GM20431 (cell line): ENCODE results near the gene TESPA1.
"Not testable (repeated sequence)": the region's sequence is repeated elsewhere in the genome, so short reads cannot be mapped to it uniquely, and the experiment has no call there.

Experiments
- in situ Hi-C: fragments of 300-500 bp; cut with MseI, MboI; formaldehyde crosslinking; loops from one replicate; pipeline ENCODE4 v1.15.0; 2020; ENCODE audit warnings: low sequenced_read_pairs; ENCODE audit not compliant: unreplicated experiment

The TESPA1 gene

GRCh38 chr12:54954228-54954627 is 30.3 kb downstream of the TESPA1 start:
- in situ Hi-C loops, result loop anchor here (10.0 kb wide), 1 partner anchor 209 kb away; no protein-coding TSS in a partner anchor

GRCh38 chr12:54950071-54950727 is 34.4 kb downstream of the TESPA1 start:
- in situ Hi-C loops, result loop anchor here (10.0 kb wide), 1 partner anchor 205 kb away; no protein-coding TSS in a partner anchor

- in situ Hi-C loops, result no loop called here
Measured at GRCh38 chr12:54949073-54949711, 35.4 kb downstream of the TESPA1 start.

- in situ Hi-C loops, result no loop called here
Measured at GRCh38 chr12:54948171-54948570, 36.4 kb downstream of the TESPA1 start.

- in situ Hi-C loops, result no loop called here
Measured at GRCh38 chr12:54945082-54945481, 39.5 kb downstream of the TESPA1 start.

GRCh38 chr12:54943292-54943691 is 41.3 kb downstream of the TESPA1 start:
- in situ Hi-C loops, result not testable (repeated sequence)

- in situ Hi-C loops, result no loop called here
Measured at GRCh38 chr12:54941659-54942058, 42.9 kb downstream of the TESPA1 start.

GRCh38 chr12:54940727-54941315 is 43.7 kb downstream of the TESPA1 start:
- in situ Hi-C loops, result no loop called here

- in situ Hi-C loops, result no loop called here
Measured at GRCh38 chr12:54937929-54938328, 46.6 kb downstream of the TESPA1 start.

GRCh38 chr12:54937376-54937775 is 47.2 kb downstream of the TESPA1 start:
- in situ Hi-C loops, result no loop called here

- in situ Hi-C loops, result no loop called here
Measured at GRCh38 chr12:54936736-54937135, 47.8 kb downstream of the TESPA1 start.

- in situ Hi-C loops, result no loop called here
Measured at GRCh38 chr12:54935235-54935951, 49.2 kb downstream of the TESPA1 start.

- in situ Hi-C loops, result no loop called here
Measured at GRCh38 chr12:54934419-54934818, 50.1 kb downstream of the TESPA1 start.

- in situ Hi-C loops, result no loop called here
Measured at GRCh38 chr12:54933376-54933775, 51.2 kb downstream of the TESPA1 start.

- in situ Hi-C loops, result no loop called here
Measured at GRCh38 chr12:54932691-54933090, 51.9 kb downstream of the TESPA1 start.

GRCh38 chr12:54932038-54932437 is 52.5 kb downstream of the TESPA1 start:
- in situ Hi-C loops, result no loop called here

GRCh38 chr12:54929998-54930397 is 54.6 kb downstream of the TESPA1 start:
- in situ Hi-C loops, result no loop called here

- in situ Hi-C loops, result no loop called here
Measured at GRCh38 chr12:54926246-54926645, 58.3 kb downstream of the TESPA1 start.

GRCh38 chr12:54924972-54925707 is 59.4 kb downstream of the TESPA1 start:
- in situ Hi-C loops, result no loop called here

GRCh38 chr12:54917001-54917488 is 67.5 kb downstream of the TESPA1 start:
- in situ Hi-C loops, result no loop called here
